ENCODE measurements around the gene NLRC5.

Gene NLRC5

GRCh38 chr16:56977216-56977615, 12.1 kb upstream of the NLRC5 start:
- Histone ChIP-seq H3K4me3 (ENCODE audit: low read depth, low read length) (no peak overlapping the region), H3K4me1 (ENCODE audit: control insufficient read depth, insufficient read depth, low read length) (no peaks in the 10 kb centered on the region), H3K27ac (ENCODE audit: extremely low read depth, low read depth, low read length) (no peak overlapping the region), H3K36me3 (ENCODE audit: control insufficient read depth in 2 of 2, insufficient read depth in 1 of 2, low read length in 2 of 2) (no peaks in the 10 kb centered on the region), H3K9me3 (ENCODE audit: control insufficient read depth, insufficient read depth, low read depth, low read length) (no peaks in the 10 kb centered on the region)
- ChIA-PET CTCF (interaction anchor here (0.7 to 1.2 kb wide), 3 partner anchors 13 to 54 kb away, joined by 3 to 5 read pairs (median 4); no protein-coding TSS in a partner anchor), POLR2A (no interaction called here)
- no peak for TF ChIP-seq PATZ1 (tag by site-specific recombination; IDR thresholded peaks at IDR 0.05)
- TF ChIP-seq ZNF629 (tag by site-specific recombination; IDR thresholded peaks at IDR 0.05), result no peak
- no peak for TF ChIP-seq ZNF18 (tag by site-specific recombination; IDR thresholded peaks at IDR 0.05)
- no peak for TF ChIP-seq WT1 (tag by site-specific recombination; IDR thresholded peaks at IDR 0.05)
- no peak for TF ChIP-seq ZSCAN4 (tag by site-specific recombination; IDR thresholded peaks at IDR 0.05)
- TF ChIP-seq ZNF530 (tag by site-specific recombination; IDR thresholded peaks at IDR 0.05; ENCODE audit: low read depth), result no peak
- TF ChIP-seq ZNF660 (tag by site-specific recombination; IDR thresholded peaks at IDR 0.05), result no peak
- TF ChIP-seq IKZF3 (tag by site-specific recombination; IDR thresholded peaks at IDR 0.05), result no peak
- no peak for TF ChIP-seq ZNF596 (tag by site-specific recombination; IDR thresholded peaks at IDR 0.05)

GRCh38 chr16:56977823-56978430, 11.4 kb upstream of the NLRC5 start:
- H3K9me3 ChIP-seq (ENCODE audit: control insufficient read depth, insufficient read depth, low read depth, low read length), result no peaks in the 10 kb centered on the region
- no peak overlapping the region for H3K4me3 ChIP-seq (ENCODE audit: low read depth, low read length)
- H3K4me1 ChIP-seq (ENCODE audit: control insufficient read depth, insufficient read depth, low read length), result no peaks in the 10 kb centered on the region
- H3K27ac ChIP-seq (ENCODE audit: extremely low read depth, low read depth, low read length), result no peak overlapping the region
- H3K36me3 ChIP-seq (ENCODE audit: control insufficient read depth in 2 of 2, insufficient read depth in 1 of 2, low read length in 2 of 2), result no peaks in the 10 kb centered on the region
- TF ChIP-seq ZSCAN30 (tag by site-specific recombination; IDR thresholded peaks at IDR 0.05), result no peak
- no peak for TF ChIP-seq ZBTB10 (tag by site-specific recombination; IDR thresholded peaks at IDR 0.05)
- TF ChIP-seq ZNF776 (tag by site-specific recombination; IDR thresholded peaks at IDR 0.05; ENCODE audit: borderline replicate concordance), result no peak
- no peak for TF ChIP-seq AEBP2 (tag by site-specific recombination; IDR thresholded peaks at IDR 0.05; ENCODE audit: borderline replicate concordance)
- ChIA-PET CTCF (interaction anchor here (0.9 to 1.4 kb wide), 3 partner anchors 13 to 54 kb away, joined by 4 to 5 read pairs (median 4); no protein-coding TSS in a partner anchor), POLR2A (no interaction called here)
